Body of pancreas (tissue), 4 donors: ENCODE data around the gene DNAI1.

Experiments used
- CTCF ChIP-seq, 7 experiments: fragments of 450-650 bp in 4 of 7; fragments of 200-600 bp in 3 of 7; sonication (generic) in 3 of 7; IDR thresholded peaks; one replicate each; pipeline ENCODE4 v1.5.1; 2016 to 2019; ENCODE audit warnings: antibody characterized with exemption in 7 of 7
- POLR2A ChIP-seq, 3 donors: fragments of 450-650 bp; IDR thresholded peaks; one replicate each; pipeline ENCODE4 v1.6.1; 2016; ENCODE audit warnings: antibody characterized with exemption in 3 of 3, mild to moderate bottlenecking in 2 of 3

- TF ChIP-seq CTCF (IDR thresholded peaks at IDR 0.05) (peak; percentile 58 to 85 (median 79)), POLR2A (IDR thresholded peaks at IDR 0.05) (no peak)
Measured at GRCh38 chr9:34437006-34437925, 21.3 kb upstream of the DNAI1 start.
